DOHH2 (cell line): Measurements from ENCODE around the gene GBX2.

Experiments used
- H3F3A ChIP-seq: fragments of 200-600 bp; sonication (generic), shearing (Covaris generic); 2 replicates; pipeline ENCODE4 v1.6.0; 2016; ENCODE audit warnings: antibody characterized with exemption, mild to moderate bottlenecking; ENCODE audit not compliant: control insufficient read depth, insufficient read depth
- H3K27ac ChIP-seq: fragments of 200-600 bp; sonication (generic); 2 replicates; pipeline ENCODE4 v1.5.1; 2014; ENCODE audit warnings: low read depth, mild to moderate bottlenecking, low read length, moderate library complexity
- H3K27me3 ChIP-seq: fragments of 200-600 bp; sonication (generic); 2 replicates; pipeline ENCODE4 v1.6.1; 2014; ENCODE audit warnings: mild to moderate bottlenecking, low read length, mixed read lengths; ENCODE audit not compliant: control insufficient read depth
- H3K36me3 ChIP-seq: fragments of 200-600 bp; sonication (generic); 2 replicates; pipeline ENCODE4 v1.6.1; 2014; ENCODE audit warnings: mild to moderate bottlenecking, low read length, moderate library complexity, mixed read lengths; ENCODE audit not compliant: control insufficient read depth
- H3K4me1 ChIP-seq: fragments of 200-600 bp; sonication (generic); 2 replicates; pipeline ENCODE4 v1.6.1; 2014; ENCODE audit warnings: mild to moderate bottlenecking, low read length, mixed read lengths; ENCODE audit not compliant: control insufficient read depth
- H3K4me2 ChIP-seq: fragments of 200-600 bp; sonication (generic); 2 replicates; pipeline ENCODE4 v1.6.0; 2014; ENCODE audit warnings: mild to moderate bottlenecking, low read length, moderate library complexity
- H3K4me3 ChIP-seq: fragments of 200-600 bp; sonication (generic); 2 replicates; pipeline ENCODE4 v1.5.1; 2014; ENCODE audit warnings: mild to moderate bottlenecking, low read length, mixed read lengths
- H3K79me2 ChIP-seq: fragments of 200-600 bp; sonication (generic); 2 replicates; pipeline ENCODE4 v1.6.1; 2014; ENCODE audit warnings: mild to moderate bottlenecking, low read length, mixed read lengths; ENCODE audit not compliant: control insufficient read depth
- H3K9me2 ChIP-seq: fragments of 200-600 bp; sonication (generic); replicated peaks from 2 replicates; pipeline ENCODE4 v1.6.1; 2014; ENCODE audit warnings: mild to moderate bottlenecking, low read length, mixed read lengths; ENCODE audit not compliant: control insufficient read depth
- H3K9me3 ChIP-seq: fragments of 200-600 bp; sonication (generic); 2 replicates; pipeline ENCODE4 v1.6.1; 2014; ENCODE audit warnings: antibody characterized with exemption, low read length, mixed read lengths; ENCODE audit not compliant: control insufficient read depth, insufficient read depth
- H4K20me1 ChIP-seq: fragments of 200-600 bp; sonication (generic); 2 replicates; pipeline ENCODE4 v1.6.0; 2014; ENCODE audit warnings: low read depth, mild to moderate bottlenecking, antibody characterized with exemption, low read length, moderate library complexity; ENCODE audit not compliant: control insufficient read depth, insufficient read depth
- CTCF ChIP-seq: fragments of 200-600 bp; sonication (generic); IDR thresholded peaks from one replicate; pipeline ENCODE4 v1.5.1; 2014; ENCODE audit warnings: antibody characterized with exemption, mild to moderate bottlenecking, low read depth, low read length; ENCODE audit not compliant: poor library complexity, severe bottlenecking
- EZH2phosphoT487 ChIP-seq: fragments of 200-600 bp; sonication (generic); IDR thresholded peaks from 2 replicates; pipeline ENCODE4 v1.6.1; 2017; ENCODE audit warnings: borderline replicate concordance, mild to moderate bottlenecking, antibody characterized with exemption, low read length, moderate library complexity, mixed read lengths

Gene GBX2

GRCh38 chr2:236163471-236164200, 4.5 kb downstream of the GBX2 start:
- no peak overlapping the region for H3K4me2 ChIP-seq
- no peaks in the 10 kb centered on the region for H3K79me2 ChIP-seq
- H4K20me1 ChIP-seq: no peaks in the 10 kb centered on the region
- no peaks in the 10 kb centered on the region for H3F3A ChIP-seq
- H3K36me3 ChIP-seq: no peaks in the 10 kb centered on the region
- no peaks in the 10 kb centered on the region for H3K9me2 ChIP-seq
- H3K4me1 ChIP-seq: no peaks in the 10 kb centered on the region
- no peak overlapping the region for H3K27ac ChIP-seq
- no peaks in the 10 kb centered on the region; the same call in 1 of the 2 replicates for H3K9me3 ChIP-seq
- no peak overlapping the region for H3K4me3 ChIP-seq
- H3K27me3 ChIP-seq: no peaks in the 10 kb centered on the region
- TF ChIP-seq CTCF (no peak), EZH2phosphoT487 (no peak)

DNA sequence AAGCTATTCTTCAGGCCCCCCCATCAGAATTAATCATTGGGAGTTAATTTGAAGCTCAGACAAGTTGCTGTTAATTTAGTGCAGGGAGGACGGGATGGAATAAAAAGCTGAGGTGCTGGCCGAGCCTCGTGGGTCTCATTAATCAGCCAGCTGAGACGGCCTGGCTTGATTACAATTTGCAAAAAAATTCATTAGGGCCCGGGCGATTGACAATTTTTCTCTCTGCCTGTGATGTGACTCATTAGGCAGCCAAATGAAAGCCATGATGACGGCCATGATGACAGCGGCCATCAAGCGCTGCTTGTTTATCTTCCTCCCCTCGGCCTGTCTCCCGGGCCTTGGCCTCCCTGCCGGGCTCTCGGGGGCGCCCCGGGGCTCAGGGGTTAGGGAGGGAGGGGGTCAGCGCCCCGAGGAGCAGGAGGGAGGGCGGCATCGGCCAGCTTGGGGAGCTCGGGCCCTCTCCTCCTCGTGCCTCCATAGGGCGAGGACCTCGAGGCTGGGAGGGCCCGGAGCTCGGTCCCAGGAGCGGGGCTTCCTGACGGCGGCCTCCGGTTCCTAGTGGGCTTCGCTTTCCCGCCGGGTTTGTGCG, 5.2 kb downstream of the GBX2 start:
- TF ChIP-seq EZH2phosphoT487: no peak
- TF ChIP-seq CTCF: no peak
- Histone ChIP-seq H3K4me3 (no peak overlapping the region), H3K79me2 (no peaks in the 10 kb centered on the region), H3K4me1 (no peaks in the 10 kb centered on the region), H3K9me2 (no peaks in the 10 kb centered on the region), H3K27ac (no peak overlapping the region), H3K9me3 (no peaks in the 10 kb centered on the region; the same call in 1 of the 2 replicates), H3F3A (no peaks in the 10 kb centered on the region), H3K4me2 (no peak overlapping the region), H3K36me3 (no peaks in the 10 kb centered on the region), H4K20me1 (no peaks in the 10 kb centered on the region), H3K27me3 (no peaks in the 10 kb centered on the region)

GRCh38 chr2:236162031-236162845, 5.9 kb downstream of the GBX2 start:
- no peaks in the 10 kb centered on the region for H3K27me3 ChIP-seq
- no peak overlapping the region for H3K4me2 ChIP-seq

More at GRCh38 chr2:236162031-236162845, 5.9 kb downstream of the GBX2 start:
- Histone ChIP-seq H3K9me3 (no peaks in the 10 kb centered on the region; the same call in 1 of the 2 replicates), H4K20me1 (no peaks in the 10 kb centered on the region), H3K4me3 (no peak overlapping the region), H3K36me3 (no peaks in the 10 kb centered on the region), H3K9me2 (no peaks in the 10 kb centered on the region), H3K4me1 (no peaks in the 10 kb centered on the region), H3K27ac (no peak overlapping the region), H3K79me2 (no peaks in the 10 kb centered on the region), H3F3A (no peaks in the 10 kb centered on the region)
- no peak for TF ChIP-seq CTCF
- TF ChIP-seq EZH2phosphoT487: no peak
